Measurements from ENCODE around the gene LCE2B.

DNA sequence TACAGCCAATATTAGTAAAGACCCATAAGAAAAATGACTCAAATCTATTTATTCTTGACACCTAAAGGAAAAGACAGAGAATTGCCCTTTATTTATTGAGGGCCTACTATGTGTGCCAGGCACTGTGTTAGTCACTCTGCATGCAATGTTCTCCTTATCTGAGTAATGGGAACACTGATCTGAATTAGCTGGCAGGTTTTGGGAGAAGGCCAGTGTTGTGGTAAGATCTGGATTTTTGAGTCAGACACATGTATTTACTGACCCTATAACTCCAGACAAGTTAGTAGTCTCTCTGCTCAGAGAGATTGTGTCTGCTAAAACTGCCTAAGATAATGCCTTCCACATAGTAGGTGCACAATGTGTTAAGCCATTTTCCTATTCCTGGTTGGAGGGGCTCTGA, 39.3 kb downstream of the LCE2B start:
- TF ChIP-seq, protein P1, sequence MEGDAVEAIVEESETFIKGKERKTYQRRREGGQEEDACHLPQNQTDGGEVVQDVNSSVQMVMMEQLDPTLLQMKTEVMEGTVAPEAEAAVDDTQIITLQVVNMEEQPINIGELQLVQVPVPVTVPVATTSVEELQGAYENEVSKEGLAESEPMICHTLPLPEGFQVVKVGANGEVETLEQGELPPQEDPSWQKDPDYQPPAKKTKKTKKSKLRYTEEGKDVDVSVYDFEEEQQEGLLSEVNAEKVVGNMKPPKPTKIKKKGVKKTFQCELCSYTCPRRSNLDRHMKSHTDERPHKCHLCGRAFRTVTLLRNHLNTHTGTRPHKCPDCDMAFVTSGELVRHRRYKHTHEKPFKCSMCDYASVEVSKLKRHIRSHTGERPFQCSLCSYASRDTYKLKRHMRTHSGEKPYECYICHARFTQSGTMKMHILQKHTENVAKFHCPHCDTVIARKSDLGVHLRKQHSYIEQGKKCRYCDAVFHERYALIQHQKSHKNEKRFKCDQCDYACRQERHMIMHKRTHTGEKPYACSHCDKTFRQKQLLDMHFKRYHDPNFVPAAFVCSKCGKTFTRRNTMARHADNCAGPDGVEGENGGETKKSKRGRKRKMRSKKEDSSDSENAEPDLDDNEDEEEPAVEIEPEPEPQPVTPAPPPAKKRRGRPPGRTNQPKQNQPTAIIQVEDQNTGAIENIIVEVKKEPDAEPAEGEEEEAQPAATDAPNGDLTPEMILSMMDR (IDR thresholded peaks at IDR 0.05), result no peak
- no peak for TF ChIP-seq POLR2A (IDR thresholded peaks at IDR 0.05)

Measured in transverse colon (tissue), 3 donors.